Measurements from ENCODE around the gene TMEM184C. TPM values are rescaled to one million over a fixed set of nuclear protein-coding genes. Genes with fewer than 3 reads are reported as not detected.

Gene TMEM184C
- total RNA-seq, 1 experiment from 2014 or later: 43.8 TPM

GRCh38 chr4:147693218-147693617 lies 76.0 kb downstream of the TMEM184C start:
- H3K27ac Mint-ChIP-seq: no peak overlapping the region; a peak in 1 of 7 replicates

More at GRCh38 chr4:147693218-147693617, 76.0 kb downstream of the TMEM184C start:
- no peak overlapping the region for H2AFZ ChIP-seq (ENCODE audit: low read length)
- H2BK5ac ChIP-seq (ENCODE audit: insufficient read length, low read length): no peak overlapping the region
- H3K27me3 Mint-ChIP-seq (ENCODE audit: low read depth): peaks cover 1% of the 10 kb centered on the region; the same call in 1 of the 2 replicates
- no CpG with 5 or more reads among the region's 3 CpGs for WGBS (ENCODE audit: extremely low coverage, insufficient read length, low lambda C conversion rate)
- no peak overlapping the region for H2BK12ac ChIP-seq (ENCODE audit: insufficient read length, low read depth, low read length)
- no peak overlapping the region for H3K4ac ChIP-seq (ENCODE audit: low read depth, low read length)
- H3K79me2 ChIP-seq (ENCODE audit: insufficient read depth, low read length): no peaks in the 10 kb centered on the region
- H2BK120ac ChIP-seq (ENCODE audit: low read depth, low read length, poor library complexity, severe bottlenecking): no peak overlapping the region
- TF ChIP-seq CTCF (conservative IDR thresholded peaks at IDR 0.05): no peak
- H4K5ac ChIP-seq (ENCODE audit: insufficient read length, low read depth, low read length): no peak overlapping the region
- no peaks in the 10 kb centered on the region for H3K23me2 ChIP-seq (ENCODE audit: insufficient read length, low read depth, low read length, poor library complexity, severe bottlenecking)
- no peak overlapping the region for H3K4me3 Mint-ChIP-seq
- no peaks in the 10 kb centered on the region for H3K9me3 Mint-ChIP-seq
- no peak overlapping the region for H2BK20ac ChIP-seq (ENCODE audit: low read depth, low read length, poor library complexity, severe bottlenecking)
- DNase-seq: no peak
- H3K4me1 Mint-ChIP-seq: no peaks in the 10 kb centered on the region; a peak in 1 of 4 replicates
- H3K27me3 ChIP-seq (ENCODE audit: insufficient read depth, low read length): no peaks in the 10 kb centered on the region
- H3K9me3 ChIP-seq (ENCODE audit: control insufficient read depth, low read depth, low read length): no peaks in the 10 kb centered on the region
- no peak overlapping the region for H2BK15ac ChIP-seq (ENCODE audit: low read depth, low read length)
- no peak overlapping the region for H3K4me2 ChIP-seq (ENCODE audit: insufficient read depth, insufficient read length, low read length)
- no peaks in the 10 kb centered on the region for H4K20me1 ChIP-seq (ENCODE audit: control insufficient read depth, insufficient read depth, insufficient read length)
- H3K4me1 ChIP-seq (ENCODE audit: insufficient read depth, low read length): no peaks in the 10 kb centered on the region
- H3K56ac ChIP-seq (ENCODE audit: insufficient read length, low read depth, low read length): no peak overlapping the region
- H4K8ac ChIP-seq (replicated peaks; ENCODE audit: insufficient read length, low read depth, low read length): no peak overlapping the region
- H4K91ac ChIP-seq (ENCODE audit: insufficient read length, low read depth, low read length): no peak overlapping the region
- H3K79me1 ChIP-seq (ENCODE audit: insufficient read depth, low read depth, low read length, poor library complexity, severe bottlenecking): no peaks in the 10 kb centered on the region
- H3K27ac ChIP-seq (ENCODE audit: insufficient read length, low read depth, low read length): no peak overlapping the region
- no peak overlapping the region for H3T11ph ChIP-seq (ENCODE audit: low read length)
- no peak overlapping the region for H3K14ac ChIP-seq (ENCODE audit: insufficient read depth, low read length)
- H3K23ac ChIP-seq (ENCODE audit: insufficient read length, low read depth, low read length): no peak overlapping the region
- H3K9ac ChIP-seq (ENCODE audit: extremely low read depth, insufficient read length, low read length): no peak overlapping the region
- H3K18ac ChIP-seq (ENCODE audit: insufficient read length, low read depth, low read length): no peak overlapping the region
- H3K36me3 Mint-ChIP-seq (ENCODE audit: insufficient read depth in 1 of 3, low read depth in 3 of 3): no peaks in the 10 kb centered on the region
- no peak overlapping the region for H2AK5ac ChIP-seq (ENCODE audit: insufficient read length, low read length)
